Measurements from ENCODE around the gene CA9.

- no peak for TF ChIP-seq CTCF (IDR thresholded peaks at IDR 0.05; ENCODE audit: insufficient read depth, low read length)
- no peak for TF ChIP-seq GABPA (IDR thresholded peaks at IDR 0.05; ENCODE audit: low read depth)
- TF ChIP-seq POLR2AphosphoS5 (IDR thresholded peaks at IDR 0.05; ENCODE audit: low read depth), result no peak
- TF ChIP-seq SPI1 (IDR thresholded peaks at IDR 0.05; ENCODE audit: borderline replicate concordance, low read depth), result no peak
These were observed 40.4 kb downstream of the CA9 start for GRCh38 chr9:35714123-35714522.

All from HL-60 (cell line).